Measurements from ENCODE around the gene SPATA24.

GRCh38 chr5:139404484-139404840 lies 573 bp upstream of the SPATA24 start:
- no peak for TF ChIP-seq RARB (CRISPR knock-in tag; IDR thresholded peaks at IDR 0.05)
- TF ChIP-seq TCF4 (CRISPR knock-in tag; IDR thresholded peaks at IDR 0.05; ENCODE audit: borderline replicate concordance): no peak
- TF ChIP-seq ZFP3 (CRISPR knock-in tag; IDR thresholded peaks at IDR 0.05): no peak
- TF ChIP-seq ARNTL (CRISPR knock-in tag; IDR thresholded peaks at IDR 0.05; ENCODE audit: borderline replicate concordance, low read depth): no peak

Measured in SK-N-SH treated with all-trans-retinoic acid at 6 μM for 48 hours (cell line).